Tibial nerve (tissue), 4 donors: Measurements from ENCODE around the gene PTPRD. TPM values are rescaled to one million over a fixed set of nuclear protein-coding genes. Genes with fewer than 3 reads are reported as not detected.

Source experiments
- DNase-seq, 2 donors: peaks; one replicate each; pipeline ENCODE4 v3.0.0-alpha.2; 2019; ENCODE audit warnings: low spot score in 2 of 2
- H3K27ac ChIP-seq, 4 donors: fragments of 200-600 bp; sonication (generic) in 3 of 4; one replicate each; pipeline ENCODE4 v1.5.1; 2017 to 2019; ENCODE audit warnings: mild to moderate bottlenecking in 1 of 4
- H3K27me3 ChIP-seq, 2 donors: fragments of 200-600 bp; sonication (generic) in 1 of 2; one replicate each; pipeline versions ENCODE4 v1.5.1 to v1.6.0; 2017 to 2019
- H3K36me3 ChIP-seq, 3 donors: fragments of 200-600 bp; sonication (generic); one replicate each; pipeline ENCODE4 v1.5.1; 2018 to 2019
- H3K4me1 ChIP-seq, 4 donors: fragments of 200-600 bp; sonication (generic) in 3 of 4; one replicate each; pipeline ENCODE4 v1.5.1; 2017 to 2019
- H3K4me3 ChIP-seq, 4 donors: fragments of 200-600 bp; sonication (generic) in 3 of 4; one replicate each; pipeline ENCODE4 v1.5.1; 2017 to 2019; ENCODE audit warnings: mild to moderate bottlenecking in 1 of 4, moderate library complexity in 1 of 4
- H3K9me3 ChIP-seq, 4 donors: fragments of 200-600 bp; sonication (generic) in 3 of 4; one replicate each; pipeline ENCODE4 v1.5.1; 2017 to 2019
- CTCF ChIP-seq, 5 experiments: fragments of 200-600 bp in 3 of 5; fragments of 450-650 bp in 2 of 5; sonication (generic) in 3 of 5; IDR thresholded peaks; one replicate each; pipeline ENCODE4 v1.5.1; 2016 to 2019; ENCODE audit warnings: antibody characterized with exemption in 5 of 5, mild to moderate bottlenecking in 3 of 5, moderate library complexity in 2 of 5
- EP300 ChIP-seq, 2 donors: sonication (generic); formaldehyde crosslinking; IDR thresholded peaks; one replicate each; pipeline ENCODE4 v1.6.1; 2017; ENCODE audit warnings: antibody characterized with exemption in 2 of 2, mild to moderate bottlenecking in 1 of 2
- POLR2A ChIP-seq, 2 donors: fragments of 450-650 bp; IDR thresholded peaks; one replicate each; pipeline ENCODE4 v1.6.1; 2017; ENCODE audit warnings: antibody characterized with exemption in 2 of 2, mild to moderate bottlenecking in 2 of 2, moderate library complexity in 2 of 2
- WGBS, 2 donors: methylation state at CpG; one replicate each; pipeline ENCODE4 v1.1.5; 2018; 5-methylcytosine and 5-hydroxymethylcytosine counted together
- total RNA-seq, 4 donors: library from RNA; depleted of rRNA; stranded (reverse); fragments of >200 nt; gene quantifications; one replicate each; pipeline ENCODE4 v1.1.0, GENCODE V29; 2016

The PTPRD gene
- total RNA-seq, 4 donors from 2014 or later = 1.7 to 13.2 (median 5.1) TPM

- Histone ChIP-seq H3K27me3 (no peaks in the 10 kb centered on the region), H3K9me3 (no peaks in the 10 kb centered on the region), H3K4me3 (no peak overlapping the region), H3K27ac (no peak overlapping the region), H3K4me1 (no peaks in the 10 kb centered on the region), H3K36me3 (no peaks in the 10 kb centered on the region)
- no peak for DNase-seq
- 87 to 89% methylated on average over 3 of the region's 3 CpGs for WGBS, 2 donors
- no peak for TF ChIP-seq CTCF (IDR thresholded peaks at IDR 0.05)
- TF ChIP-seq POLR2A (IDR thresholded peaks at IDR 0.05) = no peak
- TF ChIP-seq EP300 (IDR thresholded peaks at IDR 0.05) = no peak
These were observed 720.6 kb downstream of the PTPRD start for GRCh38 chr9:9892217-9892616.

- Histone ChIP-seq H3K27me3 (no peaks in the 10 kb centered on the region), H3K4me1 (no peaks in the 10 kb centered on the region), H3K9me3 (no peaks in the 10 kb centered on the region), H3K4me3 (no peak overlapping the region), H3K27ac (no peak overlapping the region), H3K36me3 (no peaks in the 10 kb centered on the region)
- 93 to 96% methylated on average over 2 of the region's 2 CpGs for WGBS, 2 donors
- TF ChIP-seq POLR2A (IDR thresholded peaks at IDR 0.05) = no peak
- no peak for TF ChIP-seq CTCF (IDR thresholded peaks at IDR 0.05)
- no peak for TF ChIP-seq EP300 (IDR thresholded peaks at IDR 0.05)
- no peak for DNase-seq
These were observed 731.1 kb downstream of the PTPRD start for GRCh38 chr9:9881692-9882091.

GRCh38 chr9:9874270-9874669 lies 738.5 kb downstream of the PTPRD start:
- H3K36me3 ChIP-seq = no peaks in the 10 kb centered on the region
- 48 to 63% methylated on average over 3 of the region's 3 CpGs for WGBS, 2 donors

GRCh38 chr9:9862235-9862810 lies 750.5 kb downstream of the PTPRD start:
- no peak for DNase-seq
- Histone ChIP-seq H3K9me3 (no peaks in the 10 kb centered on the region), H3K4me3 (no peak overlapping the region), H3K27ac (no peak overlapping the region), H3K4me1 (no peaks in the 10 kb centered on the region), H3K27me3 (no peaks in the 10 kb centered on the region), H3K36me3 (no peaks in the 10 kb centered on the region)
- WGBS, 2 donors = 58 to 65% methylated on average over 3 of the region's 3 CpGs
- no peak for TF ChIP-seq CTCF (IDR thresholded peaks at IDR 0.05)
- no peak for TF ChIP-seq POLR2A (IDR thresholded peaks at IDR 0.05)
- no peak for TF ChIP-seq EP300 (IDR thresholded peaks at IDR 0.05)

More at GRCh38 chr9:9874270-9874669, 738.5 kb downstream of the PTPRD start:
- TF ChIP-seq POLR2A (IDR thresholded peaks at IDR 0.05) = no peak
- no peak for TF ChIP-seq EP300 (IDR thresholded peaks at IDR 0.05)
- no peak for TF ChIP-seq CTCF (IDR thresholded peaks at IDR 0.05)
- H3K27ac ChIP-seq = no peak overlapping the region
- no peaks in the 10 kb centered on the region for H3K4me1 ChIP-seq
- no peaks in the 10 kb centered on the region for H3K9me3 ChIP-seq
- no peak overlapping the region for H3K4me3 ChIP-seq
- no peak for DNase-seq
- H3K27me3 ChIP-seq = no peaks in the 10 kb centered on the region

GRCh38 chr9:9855177-9856078 lies 757.4 kb downstream of the PTPRD start:
- no peak for DNase-seq
- WGBS, 2 donors = 60 to 77% methylated on average over 15 of the region's 15 CpGs
- no peak for TF ChIP-seq EP300 (IDR thresholded peaks at IDR 0.05)
- TF ChIP-seq CTCF (IDR thresholded peaks at IDR 0.05) = no peak
- no peak for TF ChIP-seq POLR2A (IDR thresholded peaks at IDR 0.05)

More at GRCh38 chr9:9855177-9856078, 757.4 kb downstream of the PTPRD start:
- Histone ChIP-seq H3K27ac (no peak overlapping the region), H3K4me3 (no peak overlapping the region), H3K36me3 (no peaks in the 10 kb centered on the region), H3K27me3 (no peaks in the 10 kb centered on the region), H3K9me3 (no peaks in the 10 kb centered on the region), H3K4me1 (no peaks in the 10 kb centered on the region)
